SK-N-SH (cell line): ENCODE measurements around the gene HHIPL1. TPM values are rescaled to one million over a fixed set of nuclear protein-coding genes. Genes with fewer than 3 reads are reported as not detected.

Experiments used
- CTCF ChIA-PET: fragments of 300-600, 350-600 bp; formaldehyde crosslinking; extraction: SDS; loops from one replicate; lab custom pipeline; 2021; lab: Yijun Ruan, JAX
- POLR2A ChIA-PET: fragments of 350-600 bp; sonication (Branson Sonifier 250); formaldehyde crosslinking; extraction: SDS; loops from one replicate; lab custom pipeline; 2020; ENCODE audit warnings: antibody characterized with exemption, inconsistent platforms; lab: Yijun Ruan, JAX
- DNase-seq: peaks from one replicate; pipeline ENCODE4 v3.0.0; 2012
- H2AFZ ChIP-seq: fragments of 200-600 bp; sonication (generic); 2 replicates; pipeline ENCODE4 v1.8.1; 2016; ENCODE audit warnings: antibody characterized with exemption, mild to moderate bottlenecking, low read depth
- H3F3A ChIP-seq: fragments of 200-600 bp; sonication (generic); replicated peaks from 2 replicates; pipeline ENCODE3; 2016; ENCODE audit warnings: antibody characterized with exemption, mild to moderate bottlenecking; ENCODE audit not compliant: insufficient read depth
- H3K27ac ChIP-seq, 2 experiments: fragments of 200-500 bp in 1 of 2; fragments of 200-600 bp in 1 of 2; sonication (Bioruptor generic) in 1 of 2; sonication (generic), shearing (Covaris generic) in 1 of 2; 2 replicates each; pipeline versions ENCODE4 v1.5.1 to v1.6.1; 2014 to 2016; ENCODE audit warnings: low read depth in 2 of 2, inconsistent platforms in 1 of 2, low read length in 1 of 2, mild to moderate bottlenecking in 1 of 2, mixed read lengths in 1 of 2
- H3K27me3 ChIP-seq: fragments of 200-600 bp; sonication (generic), shearing (Covaris generic); 2 replicates; pipeline ENCODE4 v1.6.1; 2016; ENCODE audit warnings: mixed run types; ENCODE audit not compliant: insufficient read depth
- H3K36me3 ChIP-seq, 2 experiments: fragments of 200-500 bp in 1 of 2; fragments of 200-600 bp in 1 of 2; sonication (Bioruptor generic) in 1 of 2; sonication (generic) in 1 of 2; replicated peaks in 1 of 2; 2 replicates each; pipeline versions ENCODE3 to v1.5.1; 2014 to 2016; ENCODE audit warnings: low read length in 1 of 2, mild to moderate bottlenecking in 1 of 2; ENCODE audit not compliant: insufficient read depth in 2 of 2, control insufficient read depth in 1 of 2
- H3K4me1 ChIP-seq, 2 experiments: fragments of 200-500 bp in 1 of 2; fragments of 200-600 bp in 1 of 2; sonication (Bioruptor generic) in 1 of 2; sonication (generic), shearing (Covaris generic) in 1 of 2; 2 replicates each; pipeline versions ENCODE4 v1.5.1 to v1.6.1; 2014 to 2016; ENCODE audit warnings: low read depth in 1 of 2, low read length in 1 of 2, mixed run types in 1 of 2; ENCODE audit not compliant: insufficient read depth in 2 of 2, control insufficient read depth in 1 of 2
- H3K4me2 ChIP-seq: fragments of 200-600 bp; sonication (generic), shearing (Covaris generic); 2 replicates; pipeline ENCODE4 v1.6.1; 2017; ENCODE audit warnings: mixed run types
- H3K4me3 ChIP-seq, 2 experiments: fragments of 200-500 bp in 1 of 2; fragments of 200-600 bp in 1 of 2; sonication (Bioruptor generic) in 1 of 2; sonication (generic), shearing (Covaris generic) in 1 of 2; 2 replicates each; pipeline versions ENCODE4 v1.5.1 to v1.8.1; 2014 to 2016; ENCODE audit warnings: low read depth in 2 of 2, inconsistent platforms in 1 of 2, low read length in 1 of 2, mild to moderate bottlenecking in 1 of 2, mixed read lengths in 1 of 2, moderate library complexity in 1 of 2
- H3K79me2 ChIP-seq: fragments of 200-600 bp; sonication (generic); 2 replicates; pipeline ENCODE4 v1.8.1; 2017; ENCODE audit warnings: mild to moderate bottlenecking; ENCODE audit not compliant: insufficient read depth
- H3K9ac ChIP-seq: fragments of 200-600 bp; sonication (generic); 2 replicates; pipeline ENCODE4 v1.6.1; 2017; ENCODE audit warnings: mixed run types
- H3K9me2 ChIP-seq: fragments of 200-600 bp; sonication (generic); 2 replicates; pipeline ENCODE4 v1.6.1; 2017; ENCODE audit warnings: mixed run types
- H3K9me3 ChIP-seq: fragments of 200-600 bp; sonication (generic); 2 replicates; pipeline ENCODE4 v1.6.1; 2017; ENCODE audit warnings: mixed run types, mild to moderate bottlenecking, moderate library complexity
- H4K20me1 ChIP-seq: fragments of 200-600 bp; sonication (generic); 2 replicates; pipeline ENCODE4 v1.6.1; 2017; ENCODE audit warnings: mild to moderate bottlenecking, mixed run types; ENCODE audit not compliant: insufficient read depth
- CHD2 ChIP-seq: fragments of 150-350 bp; IDR thresholded peaks from 2 replicates; pipeline ENCODE4 v1.6.1; 2018; ENCODE audit warnings: low read length; ENCODE audit not compliant: partially characterized antibody
- FOSL2 ChIP-seq: IDR thresholded peaks from 2 replicates; pipeline ENCODE4 v1.4.0; 2012; ENCODE audit warnings: low read depth, mild to moderate bottlenecking, moderate library complexity, borderline replicate concordance
- FOXJ3 ChIP-seq: sonication (generic); formaldehyde crosslinking; IDR thresholded peaks from 2 replicates; pipeline ENCODE4 v1.5.1; 2020; ENCODE audit warnings: mild to moderate bottlenecking, missing genetic modification reagents
- JUND ChIP-seq: IDR thresholded peaks from 2 replicates; pipeline ENCODE4 v1.4.0; 2012
- MEF2A ChIP-seq: IDR thresholded peaks from 2 replicates; pipeline ENCODE4 v1.4.0; 2012; ENCODE audit warnings: low read depth, borderline replicate concordance
- NFIC ChIP-seq: IDR thresholded peaks from 2 replicates; pipeline ENCODE4 v1.4.0; 2012; ENCODE audit warnings: borderline replicate concordance
- NRF1 ChIP-seq: IDR thresholded peaks from 2 replicates; pipeline ENCODE4 v1.6.1; 2012; ENCODE audit warnings: low read depth, mild to moderate bottlenecking, low read length
- POLR2AphosphoS5 ChIP-seq: IDR thresholded peaks from 2 replicates; pipeline ENCODE4 v1.6.1; 2012; ENCODE audit warnings: low read depth, low read length
- RFX5 ChIP-seq: IDR thresholded peaks from 2 replicates; pipeline ENCODE4 v1.6.1; 2012; ENCODE audit warnings: mild to moderate bottlenecking, improper control_type of control experiment, low read length
- RXRA ChIP-seq: IDR thresholded peaks from 2 replicates; pipeline ENCODE4 v1.4.0; 2012; ENCODE audit warnings: low read depth, mild to moderate bottlenecking, borderline replicate concordance
- TAF1 ChIP-seq: IDR thresholded peaks from 2 replicates; pipeline ENCODE4 v1.6.1; 2012; ENCODE audit warnings: low read depth, mild to moderate bottlenecking, low read length, moderate library complexity, borderline replicate concordance
- TCF12 ChIP-seq: IDR thresholded peaks from 2 replicates; pipeline ENCODE4 v1.4.0; 2012
- TEAD4 ChIP-seq: IDR thresholded peaks from 2 replicates; pipeline ENCODE4 v1.4.0; 2012; ENCODE audit warnings: mild to moderate bottlenecking, borderline replicate concordance; ENCODE audit not compliant: insufficient read depth
- WGBS: methylation state at CpG from one replicate; pipeline ENCODE4 v1.1.6; 2017; ENCODE audit warnings: low lambda C conversion rate; 5-methylcytosine and 5-hydroxymethylcytosine counted together
- polyA plus RNA-seq, 3 experiments: library from polyadenylated mRNA; depleted of rRNA; stranded (reverse); fragments of >200 nt; gene quantifications; 2 replicates each; pipeline ENCODE4 v1.2.3, GENCODE V29; 2012
- TF ChIP-seq, protein P1 (sequence below): IDR thresholded peaks from 2 replicates; pipeline ENCODE4; 2012
- TF ChIP-seq, protein P2 (sequence below): IDR thresholded peaks from 2 replicates; pipeline ENCODE4 v1.4.0; 2012; ENCODE audit warnings: low read depth, borderline replicate concordance
- TF ChIP-seq, protein P3 (sequence below): fragments of 200-600 bp; sonication (generic); IDR thresholded peaks from 2 replicates; pipeline ENCODE4 v1.6.1; 2017; ENCODE audit warnings: antibody characterized with exemption, mild to moderate bottlenecking, moderate library complexity

HHIPL1 gene
- polyA plus RNA-seq, 1 of the 3 experiments (the other 2 are of a cell fraction), result 0.02 TPM

DNA sequence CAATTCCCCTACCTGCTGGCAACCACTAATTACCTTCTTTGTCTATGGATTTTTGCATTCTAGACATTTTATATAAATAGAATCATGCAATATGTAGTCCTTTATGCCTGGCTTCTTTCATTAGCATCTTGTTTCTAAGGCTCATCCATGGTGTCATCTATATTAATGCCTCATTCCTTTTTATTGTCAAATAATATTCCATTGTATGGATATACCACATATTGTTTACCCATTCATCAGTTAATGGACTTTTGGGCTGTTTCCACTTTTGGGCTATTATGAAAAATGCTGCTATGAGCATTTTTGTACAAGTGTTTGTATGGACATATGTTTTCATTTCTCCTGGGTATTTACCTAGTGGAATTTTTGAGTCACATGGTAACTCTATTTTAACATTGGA is 57.2 kb downstream of the HHIPL1 start:
- H3K9me2 ChIP-seq, result no peaks in the 10 kb centered on the region
- ChIA-PET CTCF (interaction anchor here (1.2 to 4.9 kb wide), 2 partner anchors 12 to 14 kb away, joined by 3 to 19 read pairs; no protein-coding TSS in a partner anchor), POLR2A (no interaction called here)
- H3K27ac ChIP-seq, result no peak overlapping the region
- no peaks in the 10 kb centered on the region for H3K4me1 ChIP-seq
- no peak for TF ChIP-seq NFIC
- TF ChIP-seq RFX5, result no peak
- no peak for TF ChIP-seq NRF1
- no peak for TF ChIP-seq JUND
- TF ChIP-seq, protein P1, sequence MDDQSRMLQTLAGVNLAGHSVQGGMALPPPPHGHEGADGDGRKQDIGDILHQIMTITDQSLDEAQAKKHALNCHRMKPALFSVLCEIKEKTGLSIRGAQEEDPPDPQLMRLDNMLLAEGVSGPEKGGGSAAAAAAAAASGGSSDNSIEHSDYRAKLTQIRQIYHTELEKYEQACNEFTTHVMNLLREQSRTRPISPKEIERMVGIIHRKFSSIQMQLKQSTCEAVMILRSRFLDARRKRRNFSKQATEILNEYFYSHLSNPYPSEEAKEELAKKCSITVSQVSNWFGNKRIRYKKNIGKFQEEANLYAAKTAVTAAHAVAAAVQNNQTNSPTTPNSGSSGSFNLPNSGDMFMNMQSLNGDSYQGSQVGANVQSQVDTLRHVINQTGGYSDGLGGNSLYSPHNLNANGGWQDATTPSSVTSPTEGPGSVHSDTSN, result no peak
- TF ChIP-seq TEAD4, result no peak
- H2AFZ ChIP-seq, result no peak overlapping the region
- H3K79me2 ChIP-seq, result no peaks in the 10 kb centered on the region
- H3K36me3 ChIP-seq, result no peaks in the 10 kb centered on the region
- no peaks in the 10 kb centered on the region for H3F3A ChIP-seq
- no peak for DNase-seq
- no peak overlapping the region for H3K4me3 ChIP-seq
- 0 out of 2 replicates have a peak, but pooled peaks cover 4% of the 10 kb centered on the region for H3K9me3 ChIP-seq
- H3K27me3 ChIP-seq, result no peaks in the 10 kb centered on the region
- no peaks in the 10 kb centered on the region for H4K20me1 ChIP-seq
- no peak overlapping the region for H3K9ac ChIP-seq
- no peak overlapping the region for H3K4me2 ChIP-seq

DNA sequence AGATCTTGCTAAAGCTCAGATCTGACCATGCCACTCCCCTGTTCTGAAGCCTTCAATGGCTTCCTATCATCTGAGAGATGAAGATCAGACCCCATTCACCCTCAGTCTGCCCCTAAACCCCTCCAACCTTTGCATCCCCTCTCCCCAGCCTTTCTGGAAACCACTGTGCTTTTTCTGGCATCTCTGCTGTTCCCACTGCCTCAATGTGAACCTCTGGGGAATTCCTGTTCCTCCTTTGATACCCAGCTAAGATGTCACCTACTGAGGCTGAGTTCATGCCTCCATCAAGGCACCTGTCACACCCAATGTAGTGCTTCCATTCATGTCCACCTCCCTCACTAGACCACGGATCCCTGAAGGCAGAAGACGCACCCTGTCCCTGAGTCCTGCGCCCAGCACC is 58.5 kb downstream of the HHIPL1 start:
- H3K9ac ChIP-seq, result no peak overlapping the region
- H3K4me3 ChIP-seq, result no peak overlapping the region; a peak in 1 of 4 replicates
- ChIA-PET POLR2A (no interaction called here), CTCF (interaction anchor here (1.2 kb wide), 2 partner anchors 13 to 15 kb away, joined by 3 read pairs; no protein-coding TSS in a partner anchor)
- no peaks in the 10 kb centered on the region for H3K36me3 ChIP-seq
- no peak overlapping the region for H2AFZ ChIP-seq
- H3K27me3 ChIP-seq, result no peaks in the 10 kb centered on the region
- 0 out of 2 replicates have a peak, but pooled peaks cover 4% of the 10 kb centered on the region for H3K9me3 ChIP-seq
- H4K20me1 ChIP-seq, result no peaks in the 10 kb centered on the region
- H3K4me1 ChIP-seq, result no peaks in the 10 kb centered on the region
- DNase-seq, result no peak
- H3K79me2 ChIP-seq, result no peaks in the 10 kb centered on the region
- no peaks in the 10 kb centered on the region for H3F3A ChIP-seq
- H3K4me2 ChIP-seq, result no peak overlapping the region
- TF ChIP-seq FOSL2 (no peak), TAF1 (no peak), TCF12 (no peak), RXRA (no peak), FOXJ3 (CRISPR knock-in tag) (no peak), CHD2 (no peak), MEF2A (no peak), RFX5 (no peak), JUND (no peak), TEAD4 (no peak), NRF1 (no peak), POLR2AphosphoS5 (no peak)
- TF ChIP-seq, protein P2, sequence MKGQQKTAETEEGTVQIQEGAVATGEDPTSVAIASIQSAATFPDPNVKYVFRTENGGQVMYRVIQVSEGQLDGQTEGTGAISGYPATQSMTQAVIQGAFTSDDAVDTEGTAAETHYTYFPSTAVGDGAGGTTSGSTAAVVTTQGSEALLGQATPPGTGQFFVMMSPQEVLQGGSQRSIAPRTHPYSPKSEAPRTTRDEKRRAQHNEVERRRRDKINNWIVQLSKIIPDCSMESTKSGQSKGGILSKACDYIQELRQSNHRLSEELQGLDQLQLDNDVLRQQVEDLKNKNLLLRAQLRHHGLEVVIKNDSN, result no peak
- TF ChIP-seq, protein P3, sequence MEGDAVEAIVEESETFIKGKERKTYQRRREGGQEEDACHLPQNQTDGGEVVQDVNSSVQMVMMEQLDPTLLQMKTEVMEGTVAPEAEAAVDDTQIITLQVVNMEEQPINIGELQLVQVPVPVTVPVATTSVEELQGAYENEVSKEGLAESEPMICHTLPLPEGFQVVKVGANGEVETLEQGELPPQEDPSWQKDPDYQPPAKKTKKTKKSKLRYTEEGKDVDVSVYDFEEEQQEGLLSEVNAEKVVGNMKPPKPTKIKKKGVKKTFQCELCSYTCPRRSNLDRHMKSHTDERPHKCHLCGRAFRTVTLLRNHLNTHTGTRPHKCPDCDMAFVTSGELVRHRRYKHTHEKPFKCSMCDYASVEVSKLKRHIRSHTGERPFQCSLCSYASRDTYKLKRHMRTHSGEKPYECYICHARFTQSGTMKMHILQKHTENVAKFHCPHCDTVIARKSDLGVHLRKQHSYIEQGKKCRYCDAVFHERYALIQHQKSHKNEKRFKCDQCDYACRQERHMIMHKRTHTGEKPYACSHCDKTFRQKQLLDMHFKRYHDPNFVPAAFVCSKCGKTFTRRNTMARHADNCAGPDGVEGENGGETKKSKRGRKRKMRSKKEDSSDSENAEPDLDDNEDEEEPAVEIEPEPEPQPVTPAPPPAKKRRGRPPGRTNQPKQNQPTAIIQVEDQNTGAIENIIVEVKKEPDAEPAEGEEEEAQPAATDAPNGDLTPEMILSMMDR, result no peak
- no peak overlapping the region for H3K27ac ChIP-seq
- no peaks in the 10 kb centered on the region for H3K9me2 ChIP-seq
- 50% methylated on average over 3 of the region's 3 CpGs for WGBS
